AG10803 (cell line): ENCODE data around the gene OSM.

Source experiments
- DNase-seq: peaks from one replicate; pipeline ENCODE4 v3.0.0; 2010; ENCODE audit warnings: low read depth
- H3K4me3 ChIP-seq: 2 replicates; pipeline ENCODE4 v1.5.1; 2011; ENCODE audit warnings: mild to moderate bottlenecking, low read length, control low read depth
- TF ChIP-seq, protein P1 (sequence below): conservative IDR thresholded peaks from 2 replicates; pipeline ENCODE4 v1.5.1; 2011; ENCODE audit warnings: mild to moderate bottlenecking, low read length, control low read depth, inconsistent platforms

Gene OSM

DNA sequence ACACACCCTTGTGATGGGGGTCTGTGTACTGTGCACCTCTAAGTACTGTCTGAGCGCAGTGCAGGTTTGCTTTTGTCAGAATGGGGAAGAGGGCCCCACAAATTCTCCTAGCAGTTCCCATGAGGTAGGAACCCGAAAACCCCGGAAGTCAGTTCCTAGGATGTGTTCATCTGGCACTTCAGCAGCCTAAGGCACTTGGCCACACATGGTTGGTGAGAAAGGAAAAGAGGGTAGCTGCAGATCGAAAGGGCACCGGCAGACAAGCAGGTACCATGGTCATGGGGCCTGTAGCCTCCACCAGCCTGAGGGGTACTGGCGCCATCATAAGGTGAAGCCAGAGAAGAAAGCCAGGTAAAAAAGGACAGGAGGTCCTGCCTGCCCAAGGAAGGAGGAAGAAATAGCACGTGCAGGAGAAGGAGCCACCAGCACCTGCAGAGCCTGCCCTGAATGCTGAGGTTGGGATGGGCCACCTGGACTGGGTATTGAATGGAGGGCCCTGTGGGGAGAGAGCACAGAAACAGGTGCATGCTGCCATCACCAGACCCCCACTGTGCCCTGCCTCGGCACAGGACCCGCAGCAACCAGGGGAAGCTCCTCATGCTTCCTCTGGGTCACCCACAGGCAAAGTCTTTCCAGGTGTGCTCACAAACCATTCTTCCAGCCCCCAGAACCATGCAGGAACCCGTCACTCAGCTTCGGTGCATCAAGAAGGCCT is 30.8 kb upstream of the OSM start:
- H3K4me3 ChIP-seq = no peak overlapping the region
- TF ChIP-seq, protein P1, sequence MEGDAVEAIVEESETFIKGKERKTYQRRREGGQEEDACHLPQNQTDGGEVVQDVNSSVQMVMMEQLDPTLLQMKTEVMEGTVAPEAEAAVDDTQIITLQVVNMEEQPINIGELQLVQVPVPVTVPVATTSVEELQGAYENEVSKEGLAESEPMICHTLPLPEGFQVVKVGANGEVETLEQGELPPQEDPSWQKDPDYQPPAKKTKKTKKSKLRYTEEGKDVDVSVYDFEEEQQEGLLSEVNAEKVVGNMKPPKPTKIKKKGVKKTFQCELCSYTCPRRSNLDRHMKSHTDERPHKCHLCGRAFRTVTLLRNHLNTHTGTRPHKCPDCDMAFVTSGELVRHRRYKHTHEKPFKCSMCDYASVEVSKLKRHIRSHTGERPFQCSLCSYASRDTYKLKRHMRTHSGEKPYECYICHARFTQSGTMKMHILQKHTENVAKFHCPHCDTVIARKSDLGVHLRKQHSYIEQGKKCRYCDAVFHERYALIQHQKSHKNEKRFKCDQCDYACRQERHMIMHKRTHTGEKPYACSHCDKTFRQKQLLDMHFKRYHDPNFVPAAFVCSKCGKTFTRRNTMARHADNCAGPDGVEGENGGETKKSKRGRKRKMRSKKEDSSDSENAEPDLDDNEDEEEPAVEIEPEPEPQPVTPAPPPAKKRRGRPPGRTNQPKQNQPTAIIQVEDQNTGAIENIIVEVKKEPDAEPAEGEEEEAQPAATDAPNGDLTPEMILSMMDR = no peak
- DNase-seq = no peak

DNA sequence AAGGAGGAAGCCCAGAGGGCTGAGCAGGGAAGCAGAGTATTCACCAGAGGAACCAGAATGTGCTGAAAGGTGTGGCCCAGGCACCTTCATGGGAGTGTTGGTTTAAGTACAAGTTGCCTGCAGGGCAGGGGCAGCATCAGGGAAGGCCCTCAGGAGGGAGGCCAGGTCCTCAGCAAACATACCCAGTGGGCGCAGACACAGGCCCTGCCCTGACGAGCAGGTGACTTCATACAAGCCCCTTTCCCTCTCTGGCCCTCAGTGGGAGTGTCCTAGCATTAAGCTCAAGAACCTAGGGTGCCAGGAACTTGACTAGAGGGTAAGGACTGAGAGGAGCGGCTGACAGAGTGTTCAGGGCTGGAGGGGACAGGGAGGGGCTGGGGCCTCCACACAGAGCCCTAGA is 30.2 kb upstream of the OSM start:
- TF ChIP-seq, protein P1 = no peak
- no peak for DNase-seq
- H3K4me3 ChIP-seq = no peak overlapping the region

DNA sequence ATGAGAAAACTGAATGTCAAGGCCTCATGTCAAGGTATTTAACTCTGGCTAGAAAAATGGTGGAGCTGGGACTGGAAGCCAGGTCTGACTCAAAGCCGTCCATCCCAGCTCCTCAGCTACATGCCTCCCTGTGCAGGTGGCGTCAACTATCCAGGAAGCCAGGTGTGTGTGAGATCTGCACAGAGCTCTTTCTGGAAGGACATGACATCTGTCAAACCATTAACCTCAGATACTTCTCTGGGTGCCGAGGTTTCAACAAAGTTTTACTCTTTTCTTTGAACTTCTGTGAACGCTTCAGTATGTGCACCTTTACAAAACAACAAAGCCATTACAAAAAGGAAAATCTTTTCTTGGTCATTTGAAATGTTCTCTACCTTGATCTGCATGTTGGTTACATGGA is 29.7 kb upstream of the OSM start:
- no peak for DNase-seq
- TF ChIP-seq, protein P1 = no peak
- no peak overlapping the region for H3K4me3 ChIP-seq

DNA sequence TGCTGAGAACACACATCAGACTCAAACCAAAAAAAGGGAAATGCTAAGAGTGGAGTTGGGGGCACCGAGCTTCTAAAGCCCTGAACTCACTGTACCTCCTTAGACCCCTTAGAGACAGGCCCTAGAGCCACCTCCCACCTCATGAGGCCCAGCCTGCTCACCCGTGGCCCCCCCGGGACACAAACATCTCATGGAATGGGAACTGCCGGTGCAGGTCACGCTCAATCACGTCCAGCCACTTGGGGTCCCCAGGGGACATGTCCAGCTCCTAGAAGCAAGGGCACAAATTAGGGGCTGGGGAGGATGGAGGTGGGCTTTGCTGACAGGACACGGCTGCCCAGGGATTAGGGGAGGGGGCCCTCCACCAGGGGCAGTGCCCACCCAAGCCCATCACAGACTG is 28.9 kb upstream of the OSM start:
- DNase-seq = no peak
- H3K4me3 ChIP-seq = no peak overlapping the region
- TF ChIP-seq, protein P1 = no peak

DNA sequence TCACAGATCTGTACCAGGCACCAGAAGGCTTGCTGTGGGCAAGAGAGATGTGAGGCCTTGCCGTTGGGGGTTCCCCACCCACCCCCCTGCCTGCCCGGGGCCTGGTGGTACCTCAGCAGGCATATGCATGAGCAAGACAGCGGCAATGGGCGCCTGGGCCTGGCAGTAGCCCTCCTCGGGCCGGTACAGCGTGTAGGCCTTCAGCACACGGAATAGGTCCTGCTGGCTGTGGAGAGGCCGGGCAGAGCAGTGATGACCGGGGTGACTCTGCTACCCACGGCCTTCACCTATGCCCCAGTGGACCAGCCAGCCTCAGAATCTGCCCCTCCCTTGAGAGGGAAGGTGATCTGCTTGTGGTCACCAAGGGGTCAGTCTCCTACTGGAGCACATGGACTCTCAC is 28.2 kb upstream of the OSM start:
- H3K4me3 ChIP-seq = no peak overlapping the region
- TF ChIP-seq, protein P1 = no peak
- no peak for DNase-seq

DNA sequence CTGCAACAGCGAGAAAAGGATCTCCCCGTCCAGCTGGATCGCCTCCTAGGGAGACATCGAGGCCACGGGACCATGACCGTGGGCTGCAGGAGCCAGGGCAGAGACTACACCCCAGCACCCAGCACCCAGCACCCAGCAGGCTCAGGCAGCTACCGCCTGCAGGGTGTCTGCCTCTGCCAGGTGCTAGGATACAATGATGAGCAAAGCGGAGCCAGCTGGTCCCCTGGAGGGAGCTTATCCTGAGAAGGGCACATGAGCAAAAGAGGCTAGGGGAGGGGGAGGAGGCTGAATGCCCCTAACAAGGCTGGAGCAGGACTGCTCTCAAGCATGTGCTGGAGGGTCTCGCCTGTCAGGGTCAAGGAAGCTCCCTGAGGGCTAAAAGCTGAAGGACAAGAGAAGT is 27.4 kb upstream of the OSM start:
- TF ChIP-seq, protein P1 = no peak
- no peak for DNase-seq
- no peak overlapping the region for H3K4me3 ChIP-seq

DNA sequence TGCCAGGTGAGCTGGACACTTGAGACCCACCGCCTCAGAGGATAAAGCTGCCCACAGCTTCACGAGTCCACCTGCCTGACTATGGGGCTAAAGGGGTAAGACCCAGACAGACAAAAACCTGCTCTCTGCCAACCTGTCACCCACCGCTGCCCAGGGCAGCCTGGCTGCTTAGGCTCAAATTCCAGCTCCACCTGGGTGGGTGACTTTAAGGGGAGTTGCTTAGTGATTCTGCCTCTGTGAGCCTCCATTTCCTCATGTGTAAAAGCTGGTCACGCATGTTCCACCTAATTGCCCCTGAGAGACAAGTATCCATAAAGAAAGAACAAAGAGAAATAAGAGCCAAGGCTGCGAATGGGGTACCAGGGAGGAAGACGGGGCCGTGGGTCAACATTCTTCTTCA is 26.4 kb upstream of the OSM start:
- no peak overlapping the region for H3K4me3 ChIP-seq
- TF ChIP-seq, protein P1 = no peak
- no peak for DNase-seq
